Measurements from ENCODE around the gene CAMTA1. TPM values are rescaled to one million over a fixed set of nuclear protein-coding genes. Genes with fewer than 3 reads are reported as not detected.

CAMTA1 gene
- total and polyA plus RNA-seq, 9 of the 15 experiments (the other 6 are each of a cell fraction or from before 2014, with no cell fraction given) = 43.9 to 161 (median 65.9) TPM

- Histone ChIP-seq H3K4me1 (replicated peaks in 1 of 2; ENCODE audit: control insufficient read depth in 2 of 2, insufficient read depth in 2 of 2, low read length in 2 of 2) (no peaks in the 10 kb centered on the region), H3K9me1 (ENCODE audit: control insufficient read depth, insufficient read depth, low read length) (no peaks in the 10 kb centered on the region), H3K79me2 (ENCODE audit: control insufficient read depth, insufficient read depth, low read length) (no peaks in the 10 kb centered on the region), H3K9me3 (replicated peaks; ENCODE audit: control insufficient read depth, insufficient read depth, low read depth, low read length) (no peaks in the 10 kb centered on the region), H3K9ac (ENCODE audit: insufficient read depth in 1 of 2, low read depth in 2 of 2, low read length in 2 of 2) (no peak overlapping the region), H2AFZ (ENCODE audit: low read depth, low read length) (no peak overlapping the region), H4K20me1 (replicated peaks; ENCODE audit: control insufficient read depth, insufficient read depth, low read length) (peaks cover 6% of the 10 kb centered on the region; the same call in 1 of the 2 replicates), H3K27ac (ENCODE audit: extremely low read depth, low read depth, low read length) (no peak overlapping the region), H3K36me3 (ENCODE audit: control insufficient read depth, insufficient read depth, low read length) (no peaks in the 10 kb centered on the region), H3K4me3 (no peak overlapping the region), H3K27me3 (ENCODE audit: control insufficient read depth in 2 of 2, insufficient read depth in 2 of 2, low read length in 2 of 2) (peaks cover 16 to 42% of the 10 kb centered on the region in 2 experiments), H3K4me2 (ENCODE audit: insufficient read depth, low read length) (no peak overlapping the region)
- intact Hi-C loops (cut with micrococcal nuclease) (no loop called here), in situ Hi-C loops (cut with MboI) (no loop called here)
- FAIRE-seq (no peak), ATAC-seq (no peak), DNase-seq (ENCODE audit: extremely low read depth in 1 of 4, low spot score in 3 of 4) (no peak)
- WGBS (ENCODE audit: insufficient coverage, low coverage, missing lambda C conversion rate) = 0% methylated on average over 3 of the region's 3 CpGs
- POLR2A ChIA-PET = no interaction called here
- no TSS peak for BruUV-seq (replicated peaks)
- CTCF ChIA-PET (ENCODE audit: low intra/inter-chr PET ratio) = no interaction called here
- TF ChIP-seq ZNF644 (tag; IDR thresholded peaks at IDR 0.05; ENCODE audit: low read depth) = no peak
- no peak for TF ChIP-seq ZBED1 (IDR thresholded peaks at IDR 0.05)
- TF ChIP-seq TRIM24 (IDR thresholded peaks at IDR 0.05) = no peak
These were observed 560.3 kb downstream of the CAMTA1 start for GRCh38 chr1:7345516-7345915.

- TF ChIP-seq KDM1A (IDR thresholded peaks at IDR 0.05) (0 out of 4 replicates have a peak, but pooled peaks of 1 of the 2 experiments have one; percentile 13), BCOR (IDR thresholded peaks at IDR 0.05) (0 out of 2 replicates have a peak, but pooled peaks have one; percentile 41), ZNF3 (CRISPR knock-in tag; IDR thresholded peaks at IDR 0.05) (no peak), HMG20B (CRISPR knock-in tag; IDR thresholded peaks at IDR 0.05) (no peak), RBM25 (IDR thresholded peaks at IDR 0.05; ENCODE audit: low read depth, low read length, severe bottlenecking) (peak; percentile 82), CTCFL (IDR thresholded peaks at IDR 0.05; ENCODE audit: borderline replicate concordance, insufficient read depth, low read depth, low read length, poor library complexity, severe bottlenecking) (no peak), GATAD2B (IDR thresholded peaks at IDR 0.05; ENCODE audit: borderline replicate concordance) (no peak), HBP1 (CRISPR knock-in tag; IDR thresholded peaks at IDR 0.05) (no peak), FOS (IDR thresholded peaks at IDR 0.05; ENCODE audit: extremely low read depth, insufficient read length) (no peak), ZFP36 (IDR thresholded peaks at IDR 0.05; ENCODE audit: low read depth, low read length, partially characterized antibody) (peak; percentile 76), RCOR1 (IDR thresholded peaks at IDR 0.05; ENCODE audit: borderline replicate concordance in 1 of 2, low read depth in 2 of 2, low read length in 2 of 2) (0 out of 4 replicates have a peak, but pooled peaks of 1 of the 2 experiments have one; percentile 19)
- in situ Hi-C loops (cut with MboI) (no loop called here), intact Hi-C loops (cut with micrococcal nuclease) (no loop called here)
- FAIRE-seq (no peak), ATAC-seq (peak; percentile 29; the same call in 1 of the 3 replicates), DNase-seq (ENCODE audit: extremely low read depth in 1 of 4, low spot score in 3 of 4) (no peak)
- CTCF ChIA-PET (ENCODE audit: low intra/inter-chr PET ratio) = no interaction called here
- no peak overlapping the region for H3K4me2 ChIP-seq (ENCODE audit: insufficient read depth, low read length)
- H3K27ac ChIP-seq (ENCODE audit: extremely low read depth, low read depth, low read length) = no peak overlapping the region
- no peaks in the 10 kb centered on the region for H3K79me2 ChIP-seq (ENCODE audit: control insufficient read depth, insufficient read depth, low read length)
- H3K9me1 ChIP-seq (ENCODE audit: control insufficient read depth, insufficient read depth, low read length) = no peaks in the 10 kb centered on the region
- H3K4me3 ChIP-seq = no peak overlapping the region
- H3K36me3 ChIP-seq (ENCODE audit: control insufficient read depth, insufficient read depth, low read length) = no peaks in the 10 kb centered on the region
- H4K20me1 ChIP-seq (replicated peaks; ENCODE audit: control insufficient read depth, insufficient read depth, low read length) = peaks cover 11% of the 10 kb centered on the region; the same call in 1 of the 2 replicates
- 0% methylated on average over 3 of the region's 3 CpGs for WGBS (ENCODE audit: insufficient coverage, low coverage, missing lambda C conversion rate)
- no peaks in the 10 kb centered on the region for H3K4me1 ChIP-seq (replicated peaks in 1 of 2; ENCODE audit: control insufficient read depth in 2 of 2, insufficient read depth in 2 of 2, low read length in 2 of 2)
- peaks cover 20 to 48% of the 10 kb centered on the region in 2 experiments for H3K27me3 ChIP-seq (ENCODE audit: control insufficient read depth in 2 of 2, insufficient read depth in 2 of 2, low read length in 2 of 2)
- H2AFZ ChIP-seq (ENCODE audit: low read depth, low read length) = no peak overlapping the region
- no TSS peak for BruUV-seq (replicated peaks)
- POLR2A ChIA-PET = no interaction called here
- H3K9me3 ChIP-seq (replicated peaks; ENCODE audit: control insufficient read depth, insufficient read depth, low read depth, low read length) = no peaks in the 10 kb centered on the region
- H3K9ac ChIP-seq (ENCODE audit: insufficient read depth in 1 of 2, low read depth in 2 of 2, low read length in 2 of 2) = no peak overlapping the region
These were observed 560.9 kb downstream of the CAMTA1 start for GRCh38 chr1:7346070-7346596.
